DND-41 (cell line): ENCODE measurements around the gene VPS33B.

ENCODE experiments used
- EZH2 ChIP-seq: IDR thresholded peaks from 3 replicates; pipeline ENCODE4 v1.6.1; 2012; ENCODE audit warnings: borderline replicate concordance, low read depth, mild to moderate bottlenecking, moderate library complexity, low read length, inconsistent platforms; ENCODE audit not compliant: severe bottlenecking
- TF ChIP-seq, protein P1 (sequence below): IDR thresholded peaks from 2 replicates; pipeline ENCODE4 v1.5.1; 2012; ENCODE audit warnings: borderline replicate concordance, low read length, moderate library complexity, mild to moderate bottlenecking; ENCODE audit not compliant: poor library complexity, severe bottlenecking; ENCODE audit errors: extremely low read depth

DNA sequence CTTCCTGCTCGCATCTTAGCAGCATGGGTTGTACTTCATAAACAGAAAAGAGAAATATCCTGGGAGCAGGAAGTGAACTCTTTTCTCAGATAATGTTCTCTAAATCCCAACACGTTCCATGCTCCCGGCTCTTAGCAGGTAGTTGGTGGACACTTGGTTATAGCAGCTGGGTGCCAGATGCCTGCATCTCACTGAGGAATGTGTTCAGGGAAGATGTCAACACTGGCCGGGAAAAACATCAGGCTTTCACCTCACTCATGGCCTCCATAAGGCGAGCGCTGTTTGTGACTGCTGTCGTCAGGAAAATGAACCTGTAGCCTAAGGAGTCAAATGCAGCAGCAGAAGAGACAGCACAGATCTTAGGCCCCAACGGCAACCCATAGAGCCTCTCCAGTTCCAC lies 23.7 kb downstream of the VPS33B start:
- TF ChIP-seq, protein P1, sequence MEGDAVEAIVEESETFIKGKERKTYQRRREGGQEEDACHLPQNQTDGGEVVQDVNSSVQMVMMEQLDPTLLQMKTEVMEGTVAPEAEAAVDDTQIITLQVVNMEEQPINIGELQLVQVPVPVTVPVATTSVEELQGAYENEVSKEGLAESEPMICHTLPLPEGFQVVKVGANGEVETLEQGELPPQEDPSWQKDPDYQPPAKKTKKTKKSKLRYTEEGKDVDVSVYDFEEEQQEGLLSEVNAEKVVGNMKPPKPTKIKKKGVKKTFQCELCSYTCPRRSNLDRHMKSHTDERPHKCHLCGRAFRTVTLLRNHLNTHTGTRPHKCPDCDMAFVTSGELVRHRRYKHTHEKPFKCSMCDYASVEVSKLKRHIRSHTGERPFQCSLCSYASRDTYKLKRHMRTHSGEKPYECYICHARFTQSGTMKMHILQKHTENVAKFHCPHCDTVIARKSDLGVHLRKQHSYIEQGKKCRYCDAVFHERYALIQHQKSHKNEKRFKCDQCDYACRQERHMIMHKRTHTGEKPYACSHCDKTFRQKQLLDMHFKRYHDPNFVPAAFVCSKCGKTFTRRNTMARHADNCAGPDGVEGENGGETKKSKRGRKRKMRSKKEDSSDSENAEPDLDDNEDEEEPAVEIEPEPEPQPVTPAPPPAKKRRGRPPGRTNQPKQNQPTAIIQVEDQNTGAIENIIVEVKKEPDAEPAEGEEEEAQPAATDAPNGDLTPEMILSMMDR: no peak
- TF ChIP-seq EZH2: no peak
